Osteocyte (in vitro differentiated cells): ENCODE data around the gene TTC33. TPM values are rescaled to one million over a fixed set of nuclear protein-coding genes. Genes with fewer than 3 reads are reported as not detected.
"Not testable (repeated sequence)": the region's sequence is repeated elsewhere in the genome, so short reads cannot be mapped to it uniquely, and the experiment has no call there.

ENCODE experiments used
- DNase-seq: peaks from one replicate; pipeline ENCODE4 v3.0.0; 2021; ENCODE audit warnings: mixed read lengths; ENCODE audit not compliant: unreplicated experiment; ENCODE audit errors: extremely low spot score
- H3K27ac Mint-ChIP-seq: one replicate; pipeline ENCODE4 v1.8.0; 2021; ENCODE audit warnings: mild to moderate bottlenecking, mixed read lengths; ENCODE audit not compliant: unreplicated experiment
- H3K27me3 Mint-ChIP-seq: one replicate; pipeline ENCODE4 v1.8.0; 2021; ENCODE audit warnings: mixed read lengths; ENCODE audit not compliant: unreplicated experiment
- H3K36me3 Mint-ChIP-seq: one replicate; pipeline ENCODE4 v1.8.0; 2021; ENCODE audit warnings: mixed read lengths; ENCODE audit not compliant: unreplicated experiment
- H3K4me1 Mint-ChIP-seq: one replicate; pipeline ENCODE4 v1.8.0; 2021; ENCODE audit warnings: mixed read lengths; ENCODE audit not compliant: unreplicated experiment
- H3K4me3 Mint-ChIP-seq: one replicate; pipeline ENCODE4 v1.8.0; 2021; ENCODE audit warnings: mild to moderate bottlenecking, moderate library complexity, mixed read lengths; ENCODE audit not compliant: unreplicated experiment
- H3K9me3 Mint-ChIP-seq: one replicate; pipeline ENCODE4 v1.8.0; 2021; ENCODE audit warnings: mixed read lengths; ENCODE audit not compliant: unreplicated experiment
- total RNA-seq: library from RNA; stranded (reverse); gene quantifications from 2 replicates; pipeline ENCODE4 v1.2.1, GENCODE V29; 2021
- TF ChIP-seq, protein P1 (sequence below): fragments of 200-600 bp; sonication (generic); IDR thresholded peaks from 2 replicates; pipeline ENCODE4 v1.5.0; 2021; ENCODE audit warnings: antibody characterized with exemption, mild to moderate bottlenecking, moderate library complexity

TTC33 gene
- total RNA-seq, 1 donor from 2014 or later = 18.1 TPM

DNA sequence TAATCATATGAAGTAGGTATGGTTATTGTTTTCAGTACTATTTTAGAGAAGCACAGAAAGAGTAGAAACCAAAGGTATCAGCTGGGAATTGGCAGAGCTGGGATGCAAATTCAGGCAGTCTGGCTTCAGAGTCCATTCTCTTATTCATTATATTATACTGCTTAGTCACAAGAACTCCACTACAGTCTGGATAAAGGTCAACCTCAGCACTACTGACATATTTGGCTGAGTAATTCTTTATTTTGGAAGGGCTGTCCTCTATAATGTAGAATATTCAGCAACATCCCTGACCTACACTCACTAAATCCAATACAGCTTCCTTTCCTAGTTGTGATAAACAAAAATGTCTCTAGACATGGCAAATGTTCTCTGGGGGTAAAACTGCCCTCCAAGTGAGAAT lies 38.5 kb downstream of the TTC33 start:
- no peaks in the 10 kb centered on the region for H3K27me3 Mint-ChIP-seq
- no peak overlapping the region for H3K4me3 Mint-ChIP-seq
- no peak overlapping the region for H3K27ac Mint-ChIP-seq
- H3K4me1 Mint-ChIP-seq = peaks cover 7% of the 10 kb centered on the region
- no peak for DNase-seq
- TF ChIP-seq, protein P1, sequence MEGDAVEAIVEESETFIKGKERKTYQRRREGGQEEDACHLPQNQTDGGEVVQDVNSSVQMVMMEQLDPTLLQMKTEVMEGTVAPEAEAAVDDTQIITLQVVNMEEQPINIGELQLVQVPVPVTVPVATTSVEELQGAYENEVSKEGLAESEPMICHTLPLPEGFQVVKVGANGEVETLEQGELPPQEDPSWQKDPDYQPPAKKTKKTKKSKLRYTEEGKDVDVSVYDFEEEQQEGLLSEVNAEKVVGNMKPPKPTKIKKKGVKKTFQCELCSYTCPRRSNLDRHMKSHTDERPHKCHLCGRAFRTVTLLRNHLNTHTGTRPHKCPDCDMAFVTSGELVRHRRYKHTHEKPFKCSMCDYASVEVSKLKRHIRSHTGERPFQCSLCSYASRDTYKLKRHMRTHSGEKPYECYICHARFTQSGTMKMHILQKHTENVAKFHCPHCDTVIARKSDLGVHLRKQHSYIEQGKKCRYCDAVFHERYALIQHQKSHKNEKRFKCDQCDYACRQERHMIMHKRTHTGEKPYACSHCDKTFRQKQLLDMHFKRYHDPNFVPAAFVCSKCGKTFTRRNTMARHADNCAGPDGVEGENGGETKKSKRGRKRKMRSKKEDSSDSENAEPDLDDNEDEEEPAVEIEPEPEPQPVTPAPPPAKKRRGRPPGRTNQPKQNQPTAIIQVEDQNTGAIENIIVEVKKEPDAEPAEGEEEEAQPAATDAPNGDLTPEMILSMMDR = no peak
- H3K36me3 Mint-ChIP-seq = peaks cover 38% of the 10 kb centered on the region
- peaks cover 17% of the 10 kb centered on the region for H3K9me3 Mint-ChIP-seq

DNA sequence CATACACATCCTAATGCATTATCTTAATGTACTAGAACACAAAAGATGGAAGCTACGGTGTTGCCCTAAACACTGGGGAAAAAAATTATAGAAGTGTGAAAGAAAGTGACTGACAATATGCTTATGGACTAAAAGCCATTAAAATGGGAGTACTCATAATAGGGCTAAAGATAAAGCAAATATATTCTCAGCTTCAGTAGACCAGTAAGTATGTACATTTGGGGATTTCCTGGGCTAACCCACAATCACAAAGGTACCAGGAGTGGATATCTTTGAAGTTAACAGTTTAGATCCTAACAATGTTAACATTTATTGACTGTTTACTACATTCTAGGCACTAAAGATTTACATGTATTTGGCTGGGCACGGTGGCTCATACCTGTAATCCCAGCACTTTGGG lies 39.2 kb downstream of the TTC33 start:
- Mint-ChIP-seq H3K9me3 (peaks cover 16% of the 10 kb centered on the region), H3K4me1 (peaks cover 7% of the 10 kb centered on the region), H3K27ac (no peak overlapping the region), H3K36me3 (peaks cover 37% of the 10 kb centered on the region), H3K4me3 (no peak overlapping the region), H3K27me3 (no peaks in the 10 kb centered on the region)
- no peak for DNase-seq
- TF ChIP-seq, protein P1 = no peak

DNA sequence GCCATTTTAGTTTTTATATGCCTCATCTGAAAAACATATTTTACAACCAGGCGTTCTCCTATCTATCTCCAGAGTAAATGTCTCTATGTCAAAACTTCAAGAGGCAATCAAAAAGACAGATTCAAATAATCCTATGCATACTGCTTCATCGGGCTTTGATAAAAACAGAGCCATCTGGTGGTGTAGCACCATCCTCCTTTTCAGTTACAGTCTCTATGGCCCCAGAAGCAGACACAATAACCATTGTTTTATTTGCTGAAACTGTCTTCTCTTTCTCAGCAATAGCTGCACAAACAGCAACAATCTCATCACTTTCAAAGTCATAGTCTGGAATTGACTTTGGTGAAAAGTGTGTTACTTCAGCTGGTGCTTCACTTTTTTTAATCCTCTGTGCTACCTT lies 39.8 kb downstream of the TTC33 start:
- Mint-ChIP-seq H3K36me3 (peaks cover 34% of the 10 kb centered on the region), H3K27ac (no peak overlapping the region), H3K27me3 (no peaks in the 10 kb centered on the region), H3K4me1 (peaks cover 7% of the 10 kb centered on the region), H3K9me3 (peaks cover 10% of the 10 kb centered on the region), H3K4me3 (no peak overlapping the region)
- TF ChIP-seq, protein P1 = peak; percentile 45
- no peak for DNase-seq

DNA sequence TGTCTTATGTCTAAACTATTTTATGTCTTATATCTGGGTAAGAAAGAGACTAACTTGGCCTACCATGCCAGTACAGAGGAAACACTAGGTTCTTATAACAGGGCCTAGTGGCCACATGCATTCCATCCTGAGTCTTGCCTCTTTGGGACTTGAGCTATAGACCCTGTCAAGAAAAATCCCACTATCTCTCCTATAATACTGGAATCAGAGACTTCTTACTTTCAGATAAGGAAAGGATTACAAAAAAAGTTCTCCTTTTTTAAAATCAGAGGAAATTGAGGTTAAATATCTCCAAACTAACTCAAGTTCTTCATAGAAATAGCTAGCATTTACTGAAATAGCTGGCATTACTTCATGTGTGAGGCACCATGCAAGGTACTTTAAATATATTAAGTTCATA lies 41.8 kb downstream of the TTC33 start:
- Mint-ChIP-seq H3K9me3 (peaks cover 4% of the 10 kb centered on the region), H3K4me3 (no peak overlapping the region), H3K4me1 (peaks cover 7% of the 10 kb centered on the region), H3K27ac (no peak overlapping the region), H3K27me3 (no peaks in the 10 kb centered on the region), H3K36me3 (peaks cover 26% of the 10 kb centered on the region)
- TF ChIP-seq, protein P1 = no peak
- DNase-seq = no peak

DNA sequence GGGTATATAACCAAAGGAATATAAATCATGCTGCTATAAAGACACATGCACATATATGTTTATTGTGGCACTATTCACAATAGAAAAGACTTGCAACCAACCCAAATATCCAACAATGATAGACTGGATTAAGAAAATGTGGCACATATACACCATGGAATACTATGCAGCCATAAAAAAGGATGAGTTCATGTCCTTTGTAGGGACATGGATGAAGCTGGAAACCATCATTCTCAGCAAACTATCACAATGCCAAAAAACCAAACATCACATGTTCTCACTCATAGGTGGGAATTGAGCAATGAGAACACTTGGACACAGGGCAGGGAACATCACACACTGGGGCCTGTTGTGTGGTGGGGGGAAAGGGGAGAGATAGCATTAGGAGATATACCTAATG lies 45.2 kb downstream of the TTC33 start:
- Mint-ChIP-seq H3K36me3 (peaks cover 33% of the 10 kb centered on the region), H3K9me3 (peaks cover 20% of the 10 kb centered on the region)
- not testable (repeated sequence) for H3K27me3 Mint-ChIP-seq, H3K4me3 Mint-ChIP-seq, H3K4me1 Mint-ChIP-seq, DNase-seq, H3K27ac Mint-ChIP-seq

DNA sequence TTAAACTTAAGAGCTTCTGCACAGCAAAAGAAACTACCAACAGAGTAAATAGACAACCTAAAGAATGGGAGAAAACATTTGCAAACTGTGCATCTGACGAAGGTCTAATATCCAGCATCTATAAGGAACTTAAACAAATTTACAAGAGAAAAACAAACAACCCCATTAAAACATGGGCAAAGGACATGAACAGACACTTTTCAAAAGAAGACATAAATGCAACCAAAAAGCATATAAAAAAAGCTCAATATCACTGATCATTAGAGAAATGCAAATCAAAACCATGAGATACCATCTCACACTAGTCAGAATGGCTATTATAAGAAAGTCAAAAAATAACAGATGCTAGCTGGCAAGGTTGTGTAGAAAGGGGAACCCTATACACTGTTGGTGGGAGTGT lies 50.3 kb downstream of the TTC33 start:
- not testable (repeated sequence) for H3K4me1 Mint-ChIP-seq, DNase-seq, H3K27me3 Mint-ChIP-seq, H3K27ac Mint-ChIP-seq, H3K4me3 Mint-ChIP-seq
- peaks cover 66% of the 10 kb centered on the region for H3K36me3 Mint-ChIP-seq
- peaks cover 66% of the 10 kb centered on the region for H3K9me3 Mint-ChIP-seq

DNA sequence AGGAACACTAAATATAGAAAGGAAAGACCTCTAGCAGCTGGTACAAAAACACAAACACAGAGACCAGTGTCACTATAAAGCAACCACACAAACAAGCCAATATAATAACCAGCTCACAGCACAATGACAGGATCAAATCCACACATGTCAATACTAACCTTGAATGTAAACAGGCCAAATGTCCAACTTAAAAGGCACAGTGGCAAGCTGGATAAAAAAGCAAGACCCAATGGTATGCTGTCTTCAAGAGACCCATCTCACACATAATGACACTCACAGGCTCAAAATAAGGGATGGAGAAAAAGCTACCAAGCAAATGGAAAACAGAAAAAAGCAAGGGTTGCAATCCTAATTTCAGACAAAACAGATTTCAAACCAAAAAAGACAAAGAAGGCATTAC lies 53.7 kb downstream of the TTC33 start:
- not testable (repeated sequence) for H3K27ac Mint-ChIP-seq, H3K4me1 Mint-ChIP-seq, DNase-seq, H3K4me3 Mint-ChIP-seq, H3K27me3 Mint-ChIP-seq
- Mint-ChIP-seq H3K36me3 (peaks cover 65% of the 10 kb centered on the region), H3K9me3 (peaks cover 56% of the 10 kb centered on the region)
